HepG2 (cell line): ENCODE results near the gene TMEM170B.

ENCODE experiments used
- BHLHE40 ChIP-seq: IDR thresholded peaks from 2 replicates; pipeline ENCODE4 v1.6.1; 2011; ENCODE audit warnings: low read length, improper control_type of control experiment
- EP300 ChIP-seq, 3 experiments: sonication (generic) in 1 of 3; formaldehyde crosslinking in 1 of 3; IDR thresholded peaks; 2 replicates each; pipeline versions ENCODE4 v1.5.1 to v1.6.1; 2011 to 2020; ENCODE audit warnings: low read depth in 2 of 3, low read length in 2 of 3, borderline replicate concordance in 1 of 3, improper control_type of control experiment in 1 of 3, mild to moderate bottlenecking in 1 of 3, missing genetic modification reagents in 1 of 3, moderate library complexity in 1 of 3
- ESRRA ChIP-seq: sonication (generic); formaldehyde crosslinking; IDR thresholded peaks from 2 replicates; pipeline ENCODE4 v1.5.1; 2020; ENCODE audit warnings: mild to moderate bottlenecking, low read depth, missing genetic modification reagents
- FOXJ3 ChIP-seq: sonication (generic); formaldehyde crosslinking; IDR thresholded peaks from 2 replicates; pipeline ENCODE4 v1.4.0; 2020; ENCODE audit warnings: missing genetic modification reagents, mild to moderate bottlenecking, borderline replicate concordance
- RBFOX2 ChIP-seq: fragments of 200-400 bp; formaldehyde crosslinking; IDR thresholded peaks from 2 replicates; pipeline ENCODE4 v1.6.1; 2017; ENCODE audit warnings: low read depth, mild to moderate bottlenecking, low read length
- ZNF768 ChIP-seq: sonication (generic); formaldehyde crosslinking; IDR thresholded peaks from 2 replicates; pipeline ENCODE4 v1.4.0; 2020; ENCODE audit warnings: missing genetic modification reagents
- TF ChIP-seq, protein P1 (sequence below), 2 experiments: sonication (generic) in 1 of 2; formaldehyde crosslinking in 1 of 2; IDR thresholded peaks; 2 replicates each; pipeline versions ENCODE4 v1.5.1 to v1.6.1; 2011 to 2020; ENCODE audit warnings: borderline replicate concordance in 1 of 2, low read depth in 1 of 2, low read length in 1 of 2, mild to moderate bottlenecking in 1 of 2, missing genetic modification reagents in 1 of 2, moderate library complexity in 1 of 2

- TF ChIP-seq RBFOX2 (no peak), ZNF768 (CRISPR knock-in tag) (no peak), BHLHE40 (no peak), FOXJ3 (CRISPR knock-in tag) (no peak), ESRRA (no peak), EP300 (IDR thresholded peaks at IDR 0.05; ENCODE audit: low read depth in 2 of 2, low read length in 2 of 2) (no peak), EP300 (CRISPR knock-in tag; IDR thresholded peaks at IDR 0.05; ENCODE audit: borderline replicate concordance) (no peak)
- TF ChIP-seq, protein P1, sequence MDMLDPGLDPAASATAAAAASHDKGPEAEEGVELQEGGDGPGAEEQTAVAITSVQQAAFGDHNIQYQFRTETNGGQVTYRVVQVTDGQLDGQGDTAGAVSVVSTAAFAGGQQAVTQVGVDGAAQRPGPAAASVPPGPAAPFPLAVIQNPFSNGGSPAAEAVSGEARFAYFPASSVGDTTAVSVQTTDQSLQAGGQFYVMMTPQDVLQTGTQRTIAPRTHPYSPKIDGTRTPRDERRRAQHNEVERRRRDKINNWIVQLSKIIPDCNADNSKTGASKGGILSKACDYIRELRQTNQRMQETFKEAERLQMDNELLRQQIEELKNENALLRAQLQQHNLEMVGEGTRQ (IDR thresholded peaks at IDR 0.05; ENCODE audit: low read depth, low read length): no peak
- TF ChIP-seq, protein P1 (CRISPR knock-in tag; IDR thresholded peaks at IDR 0.05; ENCODE audit: borderline replicate concordance): no peak
These were observed 42.6 kb upstream of the TMEM170B start for GRCh38 chr6:11494786-11495564.
